WI38 (cell line): Measurements from ENCODE around the gene ZSWIM1.

Source experiments
- H3K4me3 ChIP-seq: 2 replicates; pipeline ENCODE4 v1.5.1; 2011; ENCODE audit warnings: low read depth, mild to moderate bottlenecking, control low read depth, low read length
- CTCF ChIP-seq: IDR thresholded peaks from 2 replicates; pipeline ENCODE4 v1.5.1; 2012; ENCODE audit warnings: low read depth, mild to moderate bottlenecking, control low read depth, low read length

Gene ZSWIM1

GRCh38 chr20:45880988-45881788 is at the start of gene ZSWIM1:
TSS of gene ZSWIM1 (plus strand) at chr20:45881227. CDS start at chr20:45882593, 1,366 bp downstream.
- H3K4me3 ChIP-seq: peak within 1 kb of the TSS; percentile 82

GRCh38 chr20:45832619-45833018 is 48.4 kb upstream of the ZSWIM1 start:
- no peak for TF ChIP-seq CTCF
- no peak overlapping the region for H3K4me3 ChIP-seq

More at GRCh38 chr20:45880988-45881788, at the start of gene ZSWIM1:
- no peak for TF ChIP-seq CTCF

- H3K4me3 ChIP-seq: peak within 1 kb of the TSS; percentile 72
- TF ChIP-seq CTCF: no peak
Measured at GRCh38 chr20:45833030-45833882, 47.8 kb upstream of the ZSWIM1 start, which contains the start of gene SNX21. TSS of gene SNX21 (plus strand) at chr20:45833799. CDS start at chr20:45833920, 121 bp downstream.

GRCh38 chr20:45833883-45834796 is 46.9 kb upstream of the ZSWIM1 start:
- TF ChIP-seq CTCF: no peak
- H3K4me3 ChIP-seq: peak overlapping the region; percentile 72

GRCh38 chr20:45834797-45835161 is 46.2 kb upstream of the ZSWIM1 start:
- no peak for TF ChIP-seq CTCF
- H3K4me3 ChIP-seq: peak overlapping the region; percentile 72

- no peak for TF ChIP-seq CTCF
- peak overlapping the region; percentile 72 for H3K4me3 ChIP-seq
Measured at GRCh38 chr20:45835329-45835765, 45.7 kb upstream of the ZSWIM1 start.
